Osteocyte (in vitro differentiated cells): ENCODE measurements around the gene ABLIM2. TPM values are rescaled to one million over a fixed set of nuclear protein-coding genes. Genes with fewer than 3 reads are reported as not detected.

Experiments used
- DNase-seq: peaks from one replicate; pipeline ENCODE4 v3.0.0; 2021; ENCODE audit warnings: mixed read lengths; ENCODE audit not compliant: unreplicated experiment; ENCODE audit errors: extremely low spot score
- H3K27ac Mint-ChIP-seq: one replicate; pipeline ENCODE4 v1.8.0; 2021; ENCODE audit warnings: mild to moderate bottlenecking, mixed read lengths; ENCODE audit not compliant: unreplicated experiment
- H3K27me3 Mint-ChIP-seq: one replicate; pipeline ENCODE4 v1.8.0; 2021; ENCODE audit warnings: mixed read lengths; ENCODE audit not compliant: unreplicated experiment
- H3K36me3 Mint-ChIP-seq: one replicate; pipeline ENCODE4 v1.8.0; 2021; ENCODE audit warnings: mixed read lengths; ENCODE audit not compliant: unreplicated experiment
- H3K4me1 Mint-ChIP-seq: one replicate; pipeline ENCODE4 v1.8.0; 2021; ENCODE audit warnings: mixed read lengths; ENCODE audit not compliant: unreplicated experiment
- H3K4me3 Mint-ChIP-seq: one replicate; pipeline ENCODE4 v1.8.0; 2021; ENCODE audit warnings: mild to moderate bottlenecking, moderate library complexity, mixed read lengths; ENCODE audit not compliant: unreplicated experiment
- H3K9me3 Mint-ChIP-seq: one replicate; pipeline ENCODE4 v1.8.0; 2021; ENCODE audit warnings: mixed read lengths; ENCODE audit not compliant: unreplicated experiment
- CTCF ChIP-seq: fragments of 200-600 bp; sonication (generic); IDR thresholded peaks from 2 replicates; pipeline ENCODE4 v1.5.0; 2021; ENCODE audit warnings: antibody characterized with exemption, mild to moderate bottlenecking, moderate library complexity
- total RNA-seq: library from RNA; stranded (reverse); gene quantifications from 2 replicates; pipeline ENCODE4 v1.2.1, GENCODE V29; 2021

The ABLIM2 gene
- total RNA-seq, 1 donor from 2014 or later, result 0.24 TPM

GRCh38 chr4:8102831-8103230 lies 55.8 kb downstream of the ABLIM2 start:
- H3K4me3 Mint-ChIP-seq, result no peak overlapping the region
- peaks cover 44% of the 10 kb centered on the region for H3K27me3 Mint-ChIP-seq
- H3K36me3 Mint-ChIP-seq, result no peaks in the 10 kb centered on the region
- no peak for TF ChIP-seq CTCF
- no peaks in the 10 kb centered on the region for H3K9me3 Mint-ChIP-seq
- H3K27ac Mint-ChIP-seq, result no peak overlapping the region
- DNase-seq, result no peak
- H3K4me1 Mint-ChIP-seq, result no peaks in the 10 kb centered on the region

- Mint-ChIP-seq H3K27me3 (peaks cover 42% of the 10 kb centered on the region), H3K4me1 (no peaks in the 10 kb centered on the region), H3K36me3 (no peaks in the 10 kb centered on the region), H3K4me3 (no peak overlapping the region), H3K9me3 (no peaks in the 10 kb centered on the region), H3K27ac (no peak overlapping the region)
- TF ChIP-seq CTCF, result no peak
- no peak for DNase-seq
Measured at GRCh38 chr4:8102076-8102355, 56.6 kb downstream of the ABLIM2 start.

- H3K9me3 Mint-ChIP-seq, result no peaks in the 10 kb centered on the region
- H3K36me3 Mint-ChIP-seq, result no peaks in the 10 kb centered on the region
- H3K27ac Mint-ChIP-seq, result no peak overlapping the region
- DNase-seq, result no peak
- peaks cover 40% of the 10 kb centered on the region for H3K27me3 Mint-ChIP-seq
- H3K4me1 Mint-ChIP-seq, result no peaks in the 10 kb centered on the region
- no peak for TF ChIP-seq CTCF
- no peak overlapping the region for H3K4me3 Mint-ChIP-seq
Measured at GRCh38 chr4:8101213-8102075, 57.2 kb downstream of the ABLIM2 start.

- Mint-ChIP-seq H3K4me3 (no peak overlapping the region), H3K36me3 (no peaks in the 10 kb centered on the region), H3K27me3 (peaks cover 26% of the 10 kb centered on the region), H3K9me3 (no peaks in the 10 kb centered on the region), H3K4me1 (no peaks in the 10 kb centered on the region), H3K27ac (no peak overlapping the region)
- no peak for DNase-seq
- no peak for TF ChIP-seq CTCF
Measured at GRCh38 chr4:8099981-8100464, 58.6 kb downstream of the ABLIM2 start.

- H3K27ac Mint-ChIP-seq, result no peak overlapping the region
- H3K9me3 Mint-ChIP-seq, result peaks cover 10% of the 10 kb centered on the region
- H3K27me3 Mint-ChIP-seq, result peaks cover 14% of the 10 kb centered on the region
- no peak overlapping the region for H3K4me3 Mint-ChIP-seq
- no peaks in the 10 kb centered on the region for H3K4me1 Mint-ChIP-seq
- no peak for TF ChIP-seq CTCF
- DNase-seq, result no peak
- no peaks in the 10 kb centered on the region for H3K36me3 Mint-ChIP-seq
Measured at GRCh38 chr4:8098506-8098905, 60.1 kb downstream of the ABLIM2 start.
